GM12864 (cell line): Measurements from ENCODE around the gene WDR62.

Experiments used
- DNase-seq: peaks from one replicate; pipeline ENCODE4 v3.0.0-alpha.2; 2011; ENCODE audit warnings: low read depth
- H3K4me3 ChIP-seq: 2 replicates; pipeline ENCODE4 v1.5.1; 2011; ENCODE audit warnings: mild to moderate bottlenecking, low read depth, low read length, control low read depth
- TF ChIP-seq, protein P1 (sequence below): IDR thresholded peaks from 2 replicates; pipeline ENCODE4 v1.5.1; 2011; ENCODE audit warnings: low read depth, mild to moderate bottlenecking, moderate library complexity, low read length, control low read depth, inconsistent platforms; ENCODE audit errors: missing control alignments

The WDR62 gene

DNA sequence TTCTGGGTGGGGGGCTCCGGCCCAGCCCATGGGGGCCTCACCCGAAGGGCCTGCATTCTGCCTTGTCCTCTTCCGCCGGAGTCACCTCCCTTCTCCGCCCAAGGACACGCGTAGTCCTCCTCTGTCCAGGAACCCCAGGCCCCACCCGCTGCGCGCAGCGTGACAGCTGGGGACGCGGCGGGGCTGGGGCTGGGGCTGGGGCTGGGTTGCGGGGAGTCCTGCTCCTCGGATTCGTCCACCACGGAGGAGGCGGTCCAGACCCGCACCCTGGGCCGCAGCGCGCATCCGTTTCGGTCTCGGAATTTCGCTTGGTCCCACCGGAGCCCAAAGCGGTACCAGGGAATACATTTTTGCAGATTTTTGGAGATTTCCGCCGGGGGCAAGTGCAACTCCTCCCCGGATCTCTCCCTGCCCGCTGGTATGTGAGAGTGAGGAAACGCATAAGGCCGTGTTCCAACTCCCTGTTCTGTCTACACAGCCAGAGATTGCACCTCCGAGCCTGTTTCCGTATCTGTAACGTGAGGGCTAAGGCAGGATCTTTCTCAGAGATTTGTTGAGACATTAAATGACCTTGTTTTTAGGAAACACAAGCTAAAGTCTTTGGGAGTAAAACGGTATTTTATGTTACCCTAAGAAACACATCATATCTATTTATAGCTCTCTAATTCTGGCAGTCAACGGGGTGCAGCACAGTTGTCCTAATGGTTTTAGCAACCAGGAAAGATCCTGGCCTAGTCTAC is 97.8 kb downstream of the WDR62 start, which contains the start of gene COX7A1:
Gene COX7A1, minus strand, starts transcription at position 96 of the 740 bp plus-strand sequence. Its CDS starts 40 bp downstream, at position 56.
- no peak within 1 kb of the TSS for H3K4me3 ChIP-seq
- TF ChIP-seq, protein P1, sequence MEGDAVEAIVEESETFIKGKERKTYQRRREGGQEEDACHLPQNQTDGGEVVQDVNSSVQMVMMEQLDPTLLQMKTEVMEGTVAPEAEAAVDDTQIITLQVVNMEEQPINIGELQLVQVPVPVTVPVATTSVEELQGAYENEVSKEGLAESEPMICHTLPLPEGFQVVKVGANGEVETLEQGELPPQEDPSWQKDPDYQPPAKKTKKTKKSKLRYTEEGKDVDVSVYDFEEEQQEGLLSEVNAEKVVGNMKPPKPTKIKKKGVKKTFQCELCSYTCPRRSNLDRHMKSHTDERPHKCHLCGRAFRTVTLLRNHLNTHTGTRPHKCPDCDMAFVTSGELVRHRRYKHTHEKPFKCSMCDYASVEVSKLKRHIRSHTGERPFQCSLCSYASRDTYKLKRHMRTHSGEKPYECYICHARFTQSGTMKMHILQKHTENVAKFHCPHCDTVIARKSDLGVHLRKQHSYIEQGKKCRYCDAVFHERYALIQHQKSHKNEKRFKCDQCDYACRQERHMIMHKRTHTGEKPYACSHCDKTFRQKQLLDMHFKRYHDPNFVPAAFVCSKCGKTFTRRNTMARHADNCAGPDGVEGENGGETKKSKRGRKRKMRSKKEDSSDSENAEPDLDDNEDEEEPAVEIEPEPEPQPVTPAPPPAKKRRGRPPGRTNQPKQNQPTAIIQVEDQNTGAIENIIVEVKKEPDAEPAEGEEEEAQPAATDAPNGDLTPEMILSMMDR: no peak
- DNase-seq: no peak

DNA sequence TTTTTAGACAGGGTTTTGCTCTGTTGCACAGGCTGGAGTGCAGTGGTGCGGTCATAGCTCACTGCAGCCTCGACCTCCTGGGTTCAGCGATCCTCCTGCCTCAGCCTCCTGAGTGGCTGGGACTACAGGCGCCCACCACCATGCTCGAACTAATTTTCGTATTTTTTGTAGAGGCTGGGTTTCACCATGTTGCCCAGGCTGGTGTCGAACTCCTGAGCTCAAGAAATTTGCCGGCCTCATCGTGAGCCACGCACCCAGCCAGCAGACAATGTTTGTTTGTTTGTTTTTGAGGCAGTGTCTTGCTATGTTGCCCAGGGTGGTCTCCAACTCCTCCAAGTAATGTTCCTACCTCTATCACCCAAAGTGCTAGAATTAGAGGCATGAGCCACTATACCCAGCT is 98.4 kb downstream of the WDR62 start:
- TF ChIP-seq, protein P1: no peak
- no peak for DNase-seq
- no peak overlapping the region for H3K4me3 ChIP-seq
